T-helper 1 cell (primary cell): ENCODE data around the gene PBX4.

Source experiments
- DNase-seq, 5 donors: peaks; one replicate each; pipeline ENCODE4 v3.0.0-alpha.2; 2012 to 2020

The PBX4 gene

DNA sequence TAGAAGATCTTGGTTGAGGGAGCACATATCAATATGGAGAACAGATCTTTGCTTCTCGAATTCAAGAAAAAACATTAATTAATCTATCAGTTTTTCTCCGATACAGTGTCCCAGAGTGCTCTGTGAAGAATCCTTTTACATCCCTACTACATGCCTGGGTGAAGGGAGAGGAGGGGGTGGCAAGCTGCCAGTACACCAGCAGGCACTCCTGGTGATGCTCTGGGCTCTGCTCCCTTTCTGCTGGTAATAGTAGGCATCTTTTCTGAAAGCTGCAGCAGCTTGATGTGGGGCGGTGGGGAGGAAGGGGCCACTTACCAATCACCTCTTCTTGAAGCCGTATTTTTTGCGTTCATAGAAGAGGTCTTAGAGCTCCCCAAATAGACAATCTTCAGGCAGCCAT lies 30.7 kb downstream of the PBX4 start:
- no peak for DNase-seq

DNA sequence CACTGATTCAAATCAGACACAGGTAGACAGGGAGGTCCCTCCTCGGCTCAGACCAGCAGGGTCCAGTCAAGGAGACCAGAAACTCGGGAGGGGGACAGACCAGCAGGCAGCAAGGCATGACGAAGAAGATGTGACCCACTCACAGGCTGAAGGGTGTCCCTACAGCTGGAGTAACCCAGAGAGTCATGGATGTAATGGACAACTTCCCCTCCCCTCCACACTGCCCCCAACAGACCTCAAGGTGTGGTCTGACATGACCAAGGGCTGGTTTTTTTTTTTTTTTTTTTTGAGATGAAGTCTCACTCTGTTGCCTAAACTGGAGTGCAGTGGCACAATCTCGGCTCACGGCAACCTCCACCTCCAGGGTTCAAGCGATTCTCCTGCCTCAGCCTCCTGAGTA lies 34.1 kb downstream of the PBX4 start:
- DNase-seq = no peak

DNA sequence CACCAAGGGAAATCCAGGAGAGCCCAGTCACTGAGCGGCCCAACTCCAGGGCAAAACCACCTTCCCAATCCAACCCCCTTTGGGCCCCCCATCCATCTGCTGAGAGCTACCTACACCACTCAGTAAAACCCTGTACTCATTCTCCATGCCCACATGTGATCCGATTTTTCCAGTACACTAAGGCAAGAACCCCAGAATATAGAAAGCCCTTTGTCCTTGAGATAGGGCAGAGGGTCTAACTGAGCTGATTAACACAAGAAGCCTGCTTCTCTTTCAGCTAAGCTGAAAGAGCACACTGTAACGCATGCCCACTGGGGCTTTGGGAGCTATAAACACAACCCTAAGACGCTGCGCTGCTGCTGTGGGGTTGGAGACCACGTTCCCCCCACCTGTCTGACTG lies 36.0 kb downstream of the PBX4 start:
- no peak for DNase-seq

DNA sequence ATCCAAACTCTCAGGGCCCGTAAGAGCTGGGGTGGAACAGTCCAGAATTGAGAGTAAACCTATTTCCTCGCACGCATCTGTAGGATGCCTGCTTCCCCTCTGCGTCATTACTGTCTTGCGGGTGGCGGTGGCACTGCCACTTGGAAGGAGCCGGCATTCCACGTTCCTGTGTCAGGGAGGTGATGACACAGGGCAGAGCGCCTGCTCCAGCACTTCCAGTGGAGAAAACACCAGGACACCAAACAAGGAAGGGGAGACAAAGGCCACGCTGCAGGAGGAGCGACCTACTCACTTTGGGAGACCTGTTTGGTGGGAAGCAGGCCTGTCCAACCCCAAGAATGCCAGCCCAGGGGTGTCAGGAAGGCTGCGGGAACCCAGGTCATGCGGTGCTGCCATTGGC lies 37.1 kb downstream of the PBX4 start:
- no peak for DNase-seq

DNA sequence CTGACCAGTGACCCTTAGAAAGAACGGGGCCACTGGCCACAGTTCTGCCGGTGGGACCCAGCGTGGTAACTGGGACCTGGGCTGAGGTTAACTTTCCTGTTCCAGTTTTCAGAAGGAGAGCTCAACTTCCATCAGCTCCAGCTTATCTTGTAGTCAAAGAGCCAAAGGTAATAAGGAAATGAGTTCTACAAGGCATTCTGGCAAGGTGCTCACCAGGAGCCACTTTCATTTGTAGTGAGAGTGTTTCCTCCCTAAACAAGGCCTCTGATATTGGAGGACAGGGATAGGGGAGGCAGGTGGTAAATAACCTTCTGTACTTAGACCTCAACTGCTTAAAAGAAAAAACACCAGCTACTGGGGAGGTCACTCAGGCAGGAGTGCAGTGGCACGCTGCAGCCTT lies 38.1 kb downstream of the PBX4 start:
- no peak for DNase-seq

DNA sequence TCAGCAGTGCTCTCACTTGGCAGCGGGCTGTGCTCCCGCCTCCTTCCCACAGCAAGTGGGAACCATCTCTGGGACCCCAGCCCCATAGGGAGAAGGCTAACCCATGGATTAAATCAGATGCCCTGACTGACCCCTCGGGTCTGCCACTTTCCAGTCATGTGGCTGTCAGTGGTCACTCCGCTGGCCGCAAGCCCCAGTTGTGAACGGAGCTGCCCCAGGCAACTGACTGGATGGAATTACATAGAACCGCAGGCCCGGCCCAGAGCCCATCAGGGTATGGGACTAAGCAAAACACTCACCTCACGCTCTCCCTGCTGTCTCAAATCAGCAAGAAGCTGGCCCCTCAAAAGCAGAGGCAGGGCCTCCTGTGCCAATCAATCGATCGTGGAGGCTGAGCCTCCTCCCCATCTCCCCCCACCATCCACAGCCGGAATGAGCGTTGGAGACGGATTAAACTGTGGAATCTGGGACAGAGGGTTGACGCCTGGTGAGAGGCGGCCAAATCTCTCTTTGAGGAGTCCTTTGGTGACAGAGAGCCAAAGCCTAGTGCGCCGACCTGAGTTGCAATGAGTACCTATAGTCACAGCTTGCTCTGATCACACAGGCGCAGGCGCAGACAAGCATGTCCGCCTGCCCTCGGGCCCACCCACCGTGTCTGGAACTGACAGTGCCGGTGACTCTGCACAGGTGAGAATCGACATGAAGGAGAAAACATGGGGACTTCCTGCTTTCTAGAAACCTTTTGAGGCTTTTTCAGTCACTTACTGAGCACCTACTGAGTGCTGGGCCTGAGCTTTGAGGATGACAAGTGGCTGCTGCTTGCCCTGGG lies 38.7 kb downstream of the PBX4 start:
- no peak for DNase-seq

DNA sequence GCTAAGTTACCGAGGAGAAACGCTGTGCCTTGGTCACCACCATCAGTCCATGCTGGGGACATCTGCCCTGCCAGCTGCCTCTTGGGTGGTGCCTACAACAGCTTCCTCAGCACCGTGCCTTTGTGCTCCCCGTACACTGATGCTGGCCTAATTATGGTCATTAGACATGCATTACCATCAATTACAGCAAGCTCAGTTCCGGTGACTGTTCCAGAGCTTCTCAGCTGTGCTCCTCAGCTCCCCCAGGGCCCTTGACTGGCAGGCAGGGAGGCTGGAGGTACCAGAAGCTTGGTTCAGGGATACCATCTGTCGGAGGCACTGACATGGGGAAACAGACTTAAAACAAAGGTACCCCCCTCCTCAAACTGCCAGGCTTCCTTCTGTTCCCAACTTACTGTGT lies 40.2 kb downstream of the PBX4 start:
- no peak for DNase-seq

DNA sequence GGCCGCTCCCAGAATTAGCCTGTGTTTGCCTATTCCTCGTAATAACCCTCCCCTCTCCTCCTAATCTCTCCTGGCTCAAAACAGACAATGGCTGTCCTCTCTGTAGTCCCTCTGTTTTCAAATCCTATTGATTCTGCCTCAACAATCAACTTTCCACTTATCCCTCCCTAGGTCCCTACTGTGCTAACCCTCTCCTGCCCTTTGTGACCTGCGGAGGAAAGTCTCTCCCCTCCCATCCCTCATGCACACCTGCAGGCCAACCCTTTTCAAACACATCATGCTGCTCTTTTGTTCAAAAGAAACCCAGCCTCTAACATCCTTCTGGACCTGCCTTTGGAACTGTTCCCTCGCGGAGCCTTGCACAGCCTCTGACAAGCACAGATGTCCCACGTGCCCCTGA lies 43.1 kb downstream of the PBX4 start:
- DNase-seq = no peak

DNA sequence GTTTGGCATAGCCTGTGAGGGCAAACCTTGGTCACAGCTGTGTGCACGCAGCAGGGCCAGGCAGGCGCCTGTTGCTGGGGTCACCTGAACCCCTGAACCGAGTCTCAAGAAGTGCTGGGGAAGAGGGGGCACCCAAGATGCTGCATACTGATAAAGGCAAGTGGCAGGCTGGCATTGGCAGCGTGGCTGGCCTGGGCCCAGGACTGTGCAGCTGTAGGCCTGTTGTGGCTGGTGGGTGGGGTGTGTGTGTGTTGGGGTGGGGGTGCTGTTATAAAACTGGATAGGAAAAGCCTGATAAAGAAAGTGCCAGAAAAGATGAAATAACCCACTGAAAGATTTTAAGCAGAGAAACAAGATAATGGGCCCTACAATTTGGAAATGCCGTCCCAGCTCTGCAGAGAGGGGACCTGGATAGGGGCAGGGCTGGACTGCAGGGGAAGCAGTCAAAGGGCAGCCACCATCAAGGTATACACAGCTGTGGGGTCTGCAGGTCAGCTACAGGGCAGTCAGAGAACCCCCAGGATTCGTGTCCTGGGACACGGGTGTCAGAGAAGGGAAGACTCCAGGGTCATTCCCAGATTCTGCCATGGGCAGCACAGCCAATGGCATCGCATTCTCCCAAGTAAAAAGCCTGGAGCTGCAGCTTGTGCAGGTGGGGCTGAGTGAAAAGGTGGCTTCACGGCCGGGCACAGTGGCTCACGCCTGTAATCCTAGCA lies 47.3 kb downstream of the PBX4 start:
- DNase-seq = no peak

DNA sequence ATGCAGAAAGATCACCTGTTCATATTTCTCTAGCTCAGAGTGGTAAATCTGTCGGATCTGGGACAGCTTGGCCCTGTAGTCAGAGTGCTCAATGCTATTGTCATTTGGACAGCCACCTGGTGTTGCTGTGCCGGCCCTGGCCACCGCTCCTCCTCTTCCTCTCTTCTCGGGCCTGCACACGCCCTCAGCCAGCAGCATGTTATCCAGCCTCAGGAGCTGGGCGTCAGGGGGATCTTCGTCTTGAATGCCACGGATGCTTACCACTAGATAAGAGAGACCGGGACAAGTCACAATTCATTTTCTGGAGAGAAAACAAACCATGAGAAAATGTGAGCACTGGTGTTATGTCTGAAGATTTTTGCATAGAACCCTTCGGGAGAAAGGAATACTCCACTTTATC lies 47.9 kb downstream of the PBX4 start:
- no peak for DNase-seq

DNA sequence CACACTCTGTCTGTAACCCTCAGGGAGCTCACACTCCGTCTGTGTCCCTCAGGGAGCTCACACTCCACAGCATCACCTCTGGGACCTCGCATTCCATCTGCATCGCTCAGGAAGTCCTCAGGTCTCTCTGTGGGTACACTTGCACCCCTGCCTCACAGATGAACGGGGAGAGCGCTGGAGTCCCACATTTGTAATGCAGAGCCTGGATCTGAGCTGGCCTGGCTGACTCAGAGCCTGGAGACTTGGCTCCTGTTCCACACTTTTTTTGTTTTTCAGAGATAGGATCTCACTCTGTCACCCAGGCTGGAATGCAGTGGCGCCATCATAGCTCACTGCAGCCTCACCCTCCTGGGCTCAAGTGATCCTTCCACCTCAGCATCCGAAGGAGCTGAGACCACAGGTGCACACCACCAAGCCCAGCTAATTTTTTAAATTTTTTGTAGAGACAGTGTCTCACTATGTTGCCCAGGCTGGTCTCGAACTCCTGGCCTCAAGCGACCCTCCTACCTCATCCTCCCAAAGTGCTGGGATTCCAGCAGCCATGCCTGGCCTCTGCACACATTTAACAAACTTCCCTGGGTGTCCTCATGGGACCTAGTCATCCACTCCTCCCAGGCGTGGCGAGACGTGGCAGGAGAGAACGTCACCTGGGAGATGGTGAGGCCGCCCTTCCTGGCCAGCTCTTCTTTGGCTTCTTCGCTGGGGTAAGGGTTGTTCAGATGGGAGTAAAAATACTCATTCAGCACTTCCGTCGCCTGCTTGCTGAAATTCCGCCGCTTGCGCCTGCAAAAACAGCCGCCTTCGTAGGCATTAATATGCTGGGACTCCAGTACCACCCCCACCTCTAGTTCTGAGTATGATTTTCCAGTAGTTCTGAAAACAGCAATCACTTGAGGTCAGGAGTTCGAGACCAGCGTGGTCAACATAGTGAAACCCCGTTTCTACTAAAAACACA lies 49.4 kb downstream of the PBX4 start:
- no peak for DNase-seq

DNA sequence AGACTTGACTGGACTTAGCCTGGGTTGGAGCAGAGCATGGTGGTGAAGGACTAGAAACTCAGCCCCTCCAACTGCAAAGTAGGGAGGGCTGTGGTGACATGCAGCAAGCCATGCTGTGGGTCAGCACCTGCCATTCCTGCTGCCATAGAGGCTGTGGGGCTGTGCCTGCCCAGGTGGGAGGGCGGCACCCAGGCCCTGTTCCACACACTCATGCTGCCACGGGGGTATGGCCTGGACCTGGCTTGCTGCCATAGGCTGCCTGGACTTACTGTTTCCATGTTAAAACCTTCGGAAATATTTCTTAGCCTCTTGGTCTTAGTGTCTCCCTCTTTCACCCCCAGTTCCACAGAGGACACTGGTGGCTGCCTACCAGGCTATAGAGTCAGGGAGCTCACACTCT lies 51.1 kb downstream of the PBX4 start:
- no peak for DNase-seq

DNA sequence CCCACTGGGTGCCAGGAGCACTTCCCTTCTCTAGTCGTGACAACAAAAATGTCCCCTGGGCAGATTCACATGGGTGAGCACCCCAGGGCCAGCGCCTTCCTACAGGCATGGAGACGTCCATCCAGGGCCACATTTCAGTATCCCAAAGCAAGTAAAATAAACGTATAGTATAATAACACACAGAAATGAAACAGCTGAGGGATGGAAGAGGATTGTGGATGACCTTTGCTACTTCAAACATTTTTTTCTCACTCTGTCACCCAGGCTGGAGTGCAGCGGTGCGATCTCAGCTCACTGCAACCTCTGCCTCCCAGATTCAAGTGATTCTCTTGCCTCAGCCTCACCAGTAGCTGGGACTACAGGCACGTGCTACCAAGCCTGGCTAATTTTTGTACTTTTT lies 52.2 kb downstream of the PBX4 start:
- DNase-seq = no peak

DNA sequence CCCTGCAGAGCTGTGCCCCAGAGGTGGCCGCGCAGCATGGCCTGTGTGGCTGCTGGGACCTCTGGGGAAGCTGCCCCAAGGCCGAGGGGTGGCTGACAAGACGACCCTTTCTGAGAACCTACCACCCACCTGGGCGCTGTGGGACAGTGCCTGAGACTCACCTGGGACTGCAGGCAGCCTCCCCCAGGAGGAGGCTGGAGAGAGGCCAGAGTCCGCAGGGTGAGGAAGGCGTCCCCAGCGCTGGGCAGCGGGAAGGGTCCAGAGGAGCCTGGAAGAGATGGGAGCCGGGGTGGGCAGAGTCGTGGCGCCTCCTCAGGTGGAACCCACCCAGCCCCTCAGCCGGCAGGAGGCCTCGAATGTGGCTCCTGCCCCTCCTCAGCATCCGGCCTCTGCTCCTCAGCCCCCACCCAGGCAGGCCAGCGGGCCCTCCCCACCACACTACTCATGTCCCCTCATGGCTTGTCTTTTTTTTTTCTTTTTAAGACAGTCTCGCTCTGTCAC lies 55.1 kb downstream of the PBX4 start:
- no peak for DNase-seq

DNA sequence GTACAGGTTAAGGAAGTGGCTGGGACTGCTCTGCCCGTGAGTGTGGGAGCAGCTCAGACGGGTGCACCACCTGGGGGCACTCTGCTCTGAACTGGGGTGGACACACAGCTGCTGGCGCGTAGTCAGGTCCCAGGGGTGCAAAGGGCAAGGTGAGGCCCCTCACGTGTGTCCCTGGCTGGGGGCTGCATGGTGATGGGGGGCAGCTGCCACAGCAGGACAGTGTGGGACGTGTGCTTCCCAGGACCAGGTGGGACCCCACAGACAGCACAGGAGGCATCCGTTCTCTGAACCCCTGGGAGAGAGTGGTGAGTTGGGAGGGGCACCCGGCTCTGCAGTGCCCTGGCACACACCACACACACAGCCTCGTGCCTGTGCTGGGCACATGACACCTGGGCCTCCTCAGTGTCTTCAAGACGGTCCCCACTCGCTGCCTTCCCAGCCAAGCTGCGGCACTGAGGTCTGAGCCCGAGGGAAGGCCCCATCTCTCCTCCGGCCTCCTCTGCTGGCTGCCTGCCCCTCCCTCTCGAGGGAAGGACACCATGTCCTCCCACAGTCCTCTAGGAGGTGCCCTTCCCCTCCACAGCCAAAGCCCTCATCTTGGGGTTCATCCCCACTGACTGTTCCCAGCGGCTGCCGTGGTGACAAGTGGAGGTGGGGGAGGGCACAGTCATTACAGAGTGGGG lies 55.7 kb downstream of the PBX4 start:
- peak in 2 of 5 donors; percentile 25 to 49 for DNase-seq

DNA sequence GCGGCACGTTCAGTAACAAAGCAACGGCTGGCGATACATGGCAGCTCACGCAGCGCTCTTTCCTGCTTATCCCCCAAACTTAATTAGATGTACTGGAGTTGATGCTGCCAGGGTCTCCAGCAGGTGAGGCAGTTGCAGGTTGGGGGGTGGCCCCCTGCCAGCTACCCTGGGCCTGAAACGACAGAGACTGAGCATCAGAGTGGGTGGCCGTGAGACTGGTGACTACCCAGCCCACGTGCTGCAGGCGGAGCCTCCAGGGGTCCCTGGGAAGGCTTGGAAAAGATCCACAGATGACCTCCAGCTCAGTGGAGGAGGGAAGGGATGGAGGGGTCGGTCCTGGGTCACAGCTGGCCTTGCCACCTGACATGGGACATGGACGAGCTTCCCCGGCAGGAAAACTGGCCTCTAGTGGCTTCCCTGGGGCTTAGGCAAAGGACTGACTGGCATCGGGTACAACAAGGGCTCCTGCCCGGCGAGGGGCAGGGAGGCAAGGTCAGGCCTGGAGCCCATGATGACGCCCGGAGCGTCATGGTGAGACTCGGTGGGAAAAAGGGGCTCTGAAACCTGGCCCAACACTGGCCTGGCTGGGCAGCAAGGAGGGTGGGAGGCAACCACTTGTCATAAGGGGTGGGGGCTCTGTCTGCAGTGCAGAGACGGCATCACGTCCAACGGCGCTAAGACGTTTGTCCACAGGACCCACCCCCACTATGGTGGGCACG lies 56.4 kb downstream of the PBX4 start:
- DNase-seq = no peak

DNA sequence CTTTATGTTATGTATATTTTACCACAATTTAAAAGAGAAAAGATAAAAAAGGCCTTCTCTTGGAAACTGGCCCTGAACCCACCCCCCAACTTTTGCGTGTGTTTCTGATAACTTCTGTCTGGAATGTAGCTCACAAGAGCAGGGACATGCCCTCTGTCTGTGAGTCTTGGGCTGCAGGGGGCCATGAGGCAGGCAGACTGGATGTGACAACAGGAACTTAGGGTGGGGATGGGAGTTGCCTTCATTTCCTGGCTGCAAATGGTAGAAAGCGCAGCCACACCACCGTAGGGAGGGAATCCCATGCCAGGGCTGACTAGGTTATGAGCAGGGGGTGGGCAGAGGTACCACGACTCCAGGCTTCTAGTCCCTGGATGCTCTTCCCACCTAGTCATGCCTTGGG lies 58.6 kb downstream of the PBX4 start:
- DNase-seq = no peak

DNA sequence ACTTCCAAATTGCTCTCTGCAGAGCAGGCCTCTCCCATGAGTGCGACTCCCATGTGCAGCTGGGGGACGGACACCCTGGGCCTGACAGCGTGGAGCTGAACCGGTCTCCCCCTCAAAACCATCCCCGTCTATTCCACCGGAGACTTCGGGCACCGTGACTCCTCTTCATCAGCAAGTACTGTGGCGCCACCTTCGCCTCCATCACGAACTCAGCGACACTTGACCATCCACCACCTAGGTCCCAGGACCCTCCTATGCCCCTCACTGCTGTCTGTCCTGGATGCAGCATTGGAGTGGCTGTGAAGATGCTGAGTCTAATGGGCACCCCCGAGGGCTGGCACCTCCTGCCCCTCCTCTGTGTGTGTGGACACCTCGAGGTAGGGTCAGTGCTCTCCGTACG lies 59.9 kb downstream of the PBX4 start:
- no peak for DNase-seq

DNA sequence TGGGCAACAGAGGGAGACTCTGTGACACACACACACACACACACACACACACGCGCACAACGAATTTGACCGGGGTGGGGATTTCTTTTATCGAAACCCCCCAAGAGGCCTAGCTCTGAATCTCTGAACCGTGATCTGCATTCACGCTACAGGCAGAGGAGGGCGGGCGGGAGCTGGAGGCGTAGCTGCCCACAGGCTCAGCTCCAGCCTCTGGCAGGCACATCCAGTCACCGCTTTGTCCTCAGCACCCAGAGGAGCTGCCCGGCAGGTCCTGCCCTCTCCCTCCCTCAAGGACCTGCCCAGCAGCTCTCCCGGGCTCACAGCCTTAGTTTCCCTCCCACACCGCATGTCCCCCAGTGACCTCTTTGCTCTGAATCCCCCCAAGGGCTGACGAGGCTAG lies 60.4 kb downstream of the PBX4 start:
- no peak for DNase-seq

DNA sequence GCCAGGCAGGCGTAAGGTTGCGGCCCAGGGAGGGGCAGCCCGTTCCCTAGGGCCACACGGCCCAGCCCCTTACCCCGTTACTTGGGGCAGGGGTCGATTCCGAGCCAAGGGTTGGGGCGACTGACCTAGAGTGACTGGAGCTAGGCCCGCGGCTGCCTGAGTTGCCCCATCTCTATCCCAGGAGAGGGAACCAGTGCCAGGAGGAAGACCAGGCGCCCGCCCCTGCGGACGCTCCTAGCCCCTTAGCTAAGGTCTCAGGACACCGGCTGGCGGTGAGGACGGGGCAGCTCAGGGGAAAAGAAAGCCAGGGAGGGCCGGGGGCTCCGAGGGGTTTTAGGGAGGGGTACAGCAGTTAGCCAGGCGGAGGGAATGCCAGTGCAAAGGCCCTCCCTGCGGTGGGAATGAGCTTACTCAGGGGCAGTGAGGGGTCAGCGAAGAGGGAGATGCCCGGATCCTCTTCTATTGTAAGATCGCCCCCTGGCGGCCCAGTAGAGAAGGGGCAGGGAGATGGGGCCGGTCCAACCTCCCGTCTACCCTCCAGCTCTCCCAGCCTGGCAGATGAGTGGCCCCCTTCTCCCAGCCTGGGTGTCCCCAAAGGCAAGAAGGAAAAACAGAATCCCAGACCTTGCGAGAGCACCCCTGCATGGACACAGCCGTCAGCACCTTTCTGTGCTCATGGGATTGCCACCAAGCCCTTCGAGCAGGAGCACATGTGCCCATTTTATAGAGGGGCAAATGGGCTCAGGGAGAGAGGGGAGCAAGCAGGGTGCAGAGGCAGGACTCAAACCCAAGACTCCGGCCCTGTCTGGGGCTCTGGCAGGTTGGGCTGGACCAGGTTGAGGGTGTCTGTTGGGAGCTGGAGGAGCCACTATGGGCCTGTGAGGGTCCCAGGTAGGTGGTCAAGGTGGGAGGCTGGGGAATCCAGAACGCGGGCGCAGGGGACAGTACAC lies 64.1 kb downstream of the PBX4 start:
- peak in 3 of 5 donors; percentile 36 to 51 (median 48) for DNase-seq

DNA sequence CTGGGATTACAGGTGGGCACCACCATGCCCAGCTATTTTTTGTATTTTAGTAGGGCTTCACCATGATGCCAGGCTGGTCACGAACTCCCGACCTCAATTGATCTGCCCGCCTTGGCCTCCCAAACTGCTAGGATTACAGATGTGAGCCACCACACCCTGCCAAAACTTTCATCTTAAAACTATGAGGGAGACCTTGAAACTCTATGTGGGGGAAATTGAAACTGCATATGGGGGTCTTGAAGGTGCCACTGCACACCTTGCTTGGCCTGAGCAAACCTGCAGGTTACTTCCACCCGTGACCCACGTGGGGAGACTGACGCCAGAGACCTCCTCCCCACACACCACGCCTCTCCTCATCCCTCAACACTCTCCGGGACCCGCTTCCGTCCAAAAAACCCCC lies 64.8 kb downstream of the PBX4 start:
- DNase-seq = no peak
